PFSK-1 (cell line): ENCODE results near the gene FMNL2.

Experiments used
- FOXP2 ChIP-seq: optimal IDR thresholded peaks from 2 replicates; pipeline ENCODE3; 2011; ENCODE audit warnings: borderline replicate concordance, control low read depth, inconsistent platforms; ENCODE audit not compliant: insufficient read depth; ENCODE audit errors: extremely low read length, extremely low read depth
- POLR2AphosphoS5 ChIP-seq: IDR thresholded peaks from 2 replicates; pipeline ENCODE4 v1.6.1; 2012; ENCODE audit warnings: low read depth, mild to moderate bottlenecking, control low read depth, low read length, moderate library complexity
- REST ChIP-seq, 2 experiments: IDR thresholded peaks; 2 replicates each; pipeline versions ENCODE4 v1.6.1 to v1.8.0; 2011 to 2012; ENCODE audit warnings: low read depth in 2 of 2, low read length in 2 of 2, control low read depth in 1 of 2, inconsistent platforms in 1 of 2, mild to moderate bottlenecking in 1 of 2, moderate library complexity in 1 of 2; ENCODE audit not compliant: insufficient read depth in 1 of 2
- SIN3A ChIP-seq: IDR thresholded peaks from 2 replicates; pipeline ENCODE4 v1.6.1; 2012; ENCODE audit warnings: mild to moderate bottlenecking, low read length, moderate library complexity, borderline replicate concordance; ENCODE audit not compliant: insufficient read depth
- TAF1 ChIP-seq: IDR thresholded peaks from 2 replicates; pipeline ENCODE4 v1.6.1; 2012; ENCODE audit warnings: low read length, control low read depth, borderline replicate concordance; ENCODE audit not compliant: insufficient read depth

- no peak for TF ChIP-seq POLR2AphosphoS5
- no peak for TF ChIP-seq TAF1
- no peak for TF ChIP-seq SIN3A
- TF ChIP-seq FOXP2: no peak
- no peak for TF ChIP-seq REST (IDR thresholded peaks at IDR 0.05; ENCODE audit: insufficient read depth in 1 of 2, low read depth in 2 of 2, low read length in 2 of 2)
These were observed 271.1 kb downstream of the FMNL2 start for GRCh38 chr2:152606081-152606480.
